ENCODE data around the gene KIAA1671.

KIAA1671 gene

DNA sequence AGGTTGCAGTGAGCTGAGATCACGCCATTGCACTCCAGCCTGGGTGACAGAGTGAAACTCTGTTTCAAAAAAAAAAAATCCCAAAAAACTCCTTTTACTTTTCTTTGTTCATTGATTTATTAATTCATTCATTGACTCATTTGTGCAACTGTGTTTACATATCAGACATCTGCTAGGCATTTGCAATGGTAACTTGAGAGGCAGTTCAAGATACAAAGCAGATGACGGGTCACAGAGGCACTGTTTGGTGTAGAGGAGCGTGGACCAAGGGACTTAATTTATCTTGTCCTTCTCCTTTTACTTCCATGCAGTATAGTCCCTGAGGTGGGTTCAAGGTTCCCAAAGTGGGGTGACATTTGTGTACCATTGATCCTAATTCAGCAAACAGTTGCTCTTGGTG lies 71.4 kb downstream of the KIAA1671 start:
- Mint-ChIP-seq H3K4me1 (ENCODE audit: low read depth) (no peaks in the 10 kb centered on the region), H3K36me3 (ENCODE audit: low read depth) (no peaks in the 10 kb centered on the region), H3K9me3 (no peaks in the 10 kb centered on the region), H3K27ac (no peak overlapping the region), H3K27me3 (no peaks in the 10 kb centered on the region), H3K4me3 (no peak overlapping the region)
- intact Hi-C loops (cut with micrococcal nuclease) = no loop called here

DNA sequence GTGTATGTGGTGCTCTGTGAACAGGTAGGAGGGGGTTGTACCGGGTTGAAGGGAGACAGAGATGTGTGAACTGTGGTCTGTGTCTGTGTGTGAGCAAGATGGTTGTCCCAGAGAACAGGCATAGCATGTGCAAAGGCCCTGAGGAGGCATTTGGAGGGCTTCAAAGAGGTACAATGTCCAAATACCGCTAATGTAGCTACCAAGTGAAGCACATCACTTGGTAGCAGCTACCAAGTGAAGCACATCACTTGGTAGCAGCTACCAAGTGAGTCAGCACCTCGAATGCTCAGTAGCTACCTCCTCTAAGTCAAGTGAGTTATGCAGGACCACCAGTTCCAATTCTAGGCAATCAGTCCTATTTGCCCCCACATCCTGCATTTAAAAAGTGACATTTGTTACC lies 72.4 kb downstream of the KIAA1671 start:
- no peaks in the 10 kb centered on the region for H3K4me1 Mint-ChIP-seq (ENCODE audit: low read depth)
- no peaks in the 10 kb centered on the region for H3K9me3 Mint-ChIP-seq
- no peaks in the 10 kb centered on the region for H3K27me3 Mint-ChIP-seq
- H3K27ac Mint-ChIP-seq = no peak overlapping the region
- no peaks in the 10 kb centered on the region for H3K36me3 Mint-ChIP-seq (ENCODE audit: low read depth)
- intact Hi-C loops (cut with micrococcal nuclease) = no loop called here
- H3K4me3 Mint-ChIP-seq = no peak overlapping the region

DNA sequence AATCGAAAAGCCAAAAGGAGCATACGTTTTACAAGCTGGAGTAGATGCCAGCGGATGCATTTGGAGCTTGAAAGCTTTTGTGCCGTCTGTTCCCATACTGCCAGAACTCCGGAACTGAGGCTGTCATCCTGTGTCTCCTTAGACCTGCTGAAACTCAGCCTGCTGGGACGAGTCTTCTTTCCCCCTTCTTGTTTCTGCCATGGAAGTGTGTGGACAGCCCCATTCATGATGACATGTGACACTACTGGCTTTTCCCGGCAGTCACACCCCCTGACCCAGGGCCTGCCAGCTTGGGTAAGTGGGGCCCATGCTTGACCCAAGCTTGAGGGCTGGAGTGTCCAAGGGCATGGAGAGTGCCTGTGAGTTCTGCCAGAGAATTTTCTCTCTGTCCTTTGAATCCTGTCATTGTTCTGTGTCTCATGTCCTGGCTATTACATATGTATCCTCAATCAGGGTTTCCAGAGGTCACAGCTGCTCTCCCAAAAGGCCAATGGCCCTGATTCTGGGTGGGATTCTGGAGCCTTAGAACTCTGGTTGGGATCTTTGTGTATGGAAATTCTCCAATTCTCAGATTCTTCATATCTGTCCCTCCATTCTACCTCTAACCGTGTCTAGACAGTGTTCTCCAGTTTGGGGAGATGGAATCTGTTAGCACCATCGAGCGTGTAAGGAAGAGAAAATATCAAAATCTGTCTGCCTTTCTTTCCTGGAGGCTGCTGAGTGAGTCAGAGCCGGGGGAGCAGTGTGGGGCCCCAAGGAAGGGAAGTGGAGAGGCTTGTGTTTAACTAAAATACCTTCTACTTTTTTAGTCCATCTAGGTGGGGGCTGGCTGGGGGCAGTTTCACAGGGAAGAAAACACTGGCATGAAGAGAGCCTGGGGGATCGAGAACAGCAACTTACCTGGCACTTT lies 73.2 kb downstream of the KIAA1671 start:
- Mint-ChIP-seq H3K4me3 (no peak overlapping the region), H3K4me1 (ENCODE audit: low read depth) (no peaks in the 10 kb centered on the region), H3K9me3 (no peaks in the 10 kb centered on the region), H3K36me3 (ENCODE audit: low read depth) (no peaks in the 10 kb centered on the region), H3K27ac (no peak overlapping the region), H3K27me3 (no peaks in the 10 kb centered on the region)
- intact Hi-C loops (cut with micrococcal nuclease) = no loop called here

DNA sequence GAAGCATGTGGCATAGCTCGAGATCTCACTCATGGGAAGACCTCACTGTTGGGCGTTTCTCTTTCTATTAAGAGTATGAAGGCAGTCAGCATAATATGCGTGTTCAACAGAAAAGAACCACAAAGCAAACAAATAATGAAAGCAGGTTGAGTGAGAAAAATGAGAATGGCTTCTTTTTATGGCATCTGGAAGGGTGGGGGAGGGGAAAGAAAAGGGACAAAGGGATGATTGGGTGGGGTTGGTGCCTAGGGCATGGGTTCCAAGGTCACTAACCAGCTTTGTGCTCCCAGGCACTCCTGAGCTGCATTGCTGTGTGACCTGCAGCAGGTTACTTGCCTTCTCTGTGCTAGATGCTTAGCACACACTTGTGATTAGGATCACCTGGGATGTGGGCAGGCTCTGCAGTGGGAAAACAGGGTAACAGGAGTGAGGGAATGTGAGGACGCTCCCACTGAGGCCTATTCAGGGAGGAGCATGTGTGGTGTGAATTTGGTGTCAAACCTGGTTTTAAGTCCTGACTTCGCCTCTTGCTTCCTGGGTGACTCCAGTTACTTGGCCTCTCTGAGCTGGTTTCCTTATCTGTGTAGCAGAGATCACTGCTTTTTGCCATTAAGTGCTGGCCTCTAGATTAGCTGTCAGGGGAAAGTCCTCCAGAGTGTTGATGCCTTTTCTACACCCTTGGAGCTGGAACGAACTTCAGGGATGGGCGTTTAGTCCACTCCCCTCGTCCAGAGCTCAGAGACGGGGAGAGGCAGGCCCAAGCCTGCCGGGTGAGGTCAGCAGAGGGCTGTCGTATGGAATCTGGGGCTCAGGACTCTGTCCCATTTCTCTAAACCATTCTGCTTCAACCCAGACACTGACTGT lies 74.8 kb downstream of the KIAA1671 start:
- no peaks in the 10 kb centered on the region for H3K9me3 Mint-ChIP-seq
- no peak overlapping the region for H3K4me3 Mint-ChIP-seq
- H3K27me3 Mint-ChIP-seq = no peaks in the 10 kb centered on the region
- no peaks in the 10 kb centered on the region for H3K4me1 Mint-ChIP-seq (ENCODE audit: low read depth)
- H3K36me3 Mint-ChIP-seq (ENCODE audit: low read depth) = no peaks in the 10 kb centered on the region
- H3K27ac Mint-ChIP-seq = no peak overlapping the region
- intact Hi-C loops (cut with micrococcal nuclease) = no loop called here

DNA sequence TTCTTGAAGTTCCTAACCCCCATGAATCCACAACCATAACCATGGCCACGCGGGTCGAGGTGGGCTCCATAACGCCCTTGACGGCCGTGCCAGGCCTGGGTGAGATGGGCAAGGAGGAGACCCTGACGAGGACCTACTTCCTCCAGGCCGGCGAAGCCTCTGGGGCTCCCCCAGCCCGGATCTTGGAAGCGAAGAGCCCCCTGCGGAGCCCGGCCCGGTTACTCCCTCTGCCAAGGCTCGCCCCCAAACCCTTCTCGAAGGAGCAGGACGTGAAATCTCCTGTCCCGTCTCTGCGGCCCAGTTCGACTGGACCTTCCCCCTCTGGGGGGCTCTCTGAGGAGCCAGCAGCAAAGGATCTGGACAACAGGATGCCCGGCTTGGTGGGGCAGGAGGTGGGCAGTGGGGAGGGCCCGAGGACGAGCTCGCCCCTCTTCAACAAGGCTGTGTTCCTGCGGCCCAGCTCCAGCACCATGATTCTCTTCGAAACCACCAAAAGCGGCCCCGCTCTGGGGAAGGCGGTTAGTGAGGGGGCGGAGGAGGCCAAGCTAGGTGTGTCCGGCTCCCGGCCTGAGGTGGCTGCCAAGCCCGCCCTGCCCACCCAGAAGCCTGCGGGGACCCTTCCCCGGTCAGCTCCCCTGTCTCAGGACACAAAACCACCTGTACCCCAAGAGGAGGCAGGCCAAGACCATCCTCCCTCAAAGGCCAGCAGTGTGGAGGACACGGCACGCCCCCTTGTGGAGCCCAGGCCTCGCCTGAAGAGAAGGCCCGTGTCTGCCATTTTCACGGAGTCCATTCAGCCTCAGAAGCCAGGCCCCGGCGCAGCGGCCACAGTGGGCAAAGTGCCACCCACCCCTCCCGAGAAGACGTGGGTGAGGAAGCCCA lies 75.7 kb downstream of the KIAA1671 start:
- Mint-ChIP-seq H3K9me3 (no peaks in the 10 kb centered on the region), H3K4me3 (no peak overlapping the region), H3K36me3 (ENCODE audit: low read depth) (no peaks in the 10 kb centered on the region), H3K27me3 (no peaks in the 10 kb centered on the region), H3K27ac (no peak overlapping the region), H3K4me1 (ENCODE audit: low read depth) (no peaks in the 10 kb centered on the region)
- intact Hi-C loops (cut with micrococcal nuclease) = no loop called here

DNA sequence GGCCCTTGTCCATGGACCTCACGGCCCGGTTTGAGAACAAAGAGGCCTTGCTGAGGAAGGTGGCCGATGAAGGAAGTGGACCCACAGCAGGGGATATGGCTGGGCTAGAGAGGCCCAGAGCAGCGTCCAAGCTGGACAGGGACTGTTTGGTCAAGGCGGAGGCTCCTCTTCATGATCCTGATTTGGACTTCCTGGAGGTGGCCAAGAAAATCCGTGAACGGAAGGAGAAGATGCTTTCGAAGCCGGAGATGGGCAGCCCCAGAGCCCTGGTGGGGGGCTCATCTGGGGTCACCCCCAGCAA lies 76.3 kb downstream of the KIAA1671 start:
- Mint-ChIP-seq H3K4me3 (no peak overlapping the region), H3K9me3 (no peaks in the 10 kb centered on the region), H3K27ac (no peak overlapping the region), H3K4me1 (ENCODE audit: low read depth) (no peaks in the 10 kb centered on the region), H3K36me3 (ENCODE audit: low read depth) (no peaks in the 10 kb centered on the region), H3K27me3 (no peaks in the 10 kb centered on the region)
- intact Hi-C loops (cut with micrococcal nuclease) = no loop called here

DNA sequence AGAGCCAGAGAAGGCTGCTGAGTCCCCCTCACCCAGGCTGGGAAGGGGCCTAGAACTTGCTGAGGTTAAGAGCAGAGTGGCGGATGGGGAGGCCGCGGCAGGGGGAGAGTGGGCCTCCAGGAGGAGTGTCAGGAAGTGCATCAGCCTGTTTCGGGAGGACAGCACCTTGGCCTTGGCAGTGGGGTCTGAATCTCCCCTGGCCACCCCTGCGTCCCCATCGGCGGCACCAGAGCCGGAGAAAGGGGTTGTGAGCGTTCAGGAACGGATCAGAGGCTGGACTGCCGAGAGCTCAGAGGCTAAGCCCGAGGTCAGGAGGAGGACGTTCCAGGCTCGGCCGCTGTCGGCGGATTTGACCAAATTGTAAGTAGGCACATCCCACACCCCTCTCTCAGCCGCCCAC lies 76.7 kb downstream of the KIAA1671 start:
- Mint-ChIP-seq H3K4me3 (no peak overlapping the region), H3K27ac (no peak overlapping the region), H3K27me3 (no peaks in the 10 kb centered on the region), H3K36me3 (ENCODE audit: low read depth) (no peaks in the 10 kb centered on the region), H3K4me1 (ENCODE audit: low read depth) (no peaks in the 10 kb centered on the region), H3K9me3 (no peaks in the 10 kb centered on the region)
- intact Hi-C loops (cut with micrococcal nuclease) = no loop called here

DNA sequence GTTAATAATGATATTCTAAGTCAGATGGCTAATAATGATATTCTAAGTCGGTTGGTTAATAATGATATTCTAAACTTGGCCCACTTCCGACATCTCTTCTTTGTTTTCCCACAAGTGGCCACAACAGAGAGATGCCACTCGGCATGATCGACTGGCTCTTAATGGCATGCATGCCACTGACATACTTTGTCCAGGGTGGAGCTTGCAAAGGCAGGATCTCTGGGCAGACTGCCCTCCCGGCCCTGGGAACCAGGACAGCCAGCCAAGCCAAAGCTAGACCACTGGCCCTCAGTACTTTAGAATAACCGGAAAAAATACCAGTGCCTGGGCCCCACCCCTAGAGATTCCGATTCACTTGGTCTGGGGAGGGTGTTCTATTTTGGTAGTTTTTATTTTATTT lies 78.1 kb downstream of the KIAA1671 start:
- no peak overlapping the region for H3K27ac Mint-ChIP-seq
- intact Hi-C loops (cut with micrococcal nuclease) = no loop called here
- no peaks in the 10 kb centered on the region for H3K27me3 Mint-ChIP-seq
- H3K36me3 Mint-ChIP-seq (ENCODE audit: low read depth) = no peaks in the 10 kb centered on the region
- no peaks in the 10 kb centered on the region for H3K4me1 Mint-ChIP-seq (ENCODE audit: low read depth)
- H3K4me3 Mint-ChIP-seq = no peak overlapping the region
- no peaks in the 10 kb centered on the region for H3K9me3 Mint-ChIP-seq

DNA sequence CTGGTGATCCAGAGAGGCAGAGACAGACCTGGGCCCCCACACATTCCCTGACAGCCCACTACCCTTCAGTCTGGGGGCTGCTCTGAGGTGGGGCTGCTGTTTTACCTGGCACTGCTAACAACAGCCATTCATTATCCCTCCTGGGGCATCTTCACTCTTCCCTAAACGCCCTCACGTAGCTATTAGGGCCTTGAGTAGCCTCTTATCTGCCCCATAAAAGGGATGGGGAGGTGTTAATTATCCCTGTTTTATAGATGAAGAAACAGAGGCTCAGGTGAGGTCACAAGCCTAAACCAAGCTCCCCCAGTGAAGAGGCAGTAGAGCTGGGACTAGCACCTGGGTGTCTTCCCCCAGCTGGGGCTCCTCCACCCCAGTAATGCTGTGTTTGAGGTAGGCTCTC lies 79.5 kb downstream of the KIAA1671 start:
- Mint-ChIP-seq H3K9me3 (no peaks in the 10 kb centered on the region), H3K36me3 (ENCODE audit: low read depth) (no peaks in the 10 kb centered on the region), H3K4me1 (ENCODE audit: low read depth) (no peaks in the 10 kb centered on the region), H3K27me3 (no peaks in the 10 kb centered on the region), H3K27ac (no peak overlapping the region), H3K4me3 (no peak overlapping the region)
- intact Hi-C loops (cut with micrococcal nuclease) = no loop called here

DNA sequence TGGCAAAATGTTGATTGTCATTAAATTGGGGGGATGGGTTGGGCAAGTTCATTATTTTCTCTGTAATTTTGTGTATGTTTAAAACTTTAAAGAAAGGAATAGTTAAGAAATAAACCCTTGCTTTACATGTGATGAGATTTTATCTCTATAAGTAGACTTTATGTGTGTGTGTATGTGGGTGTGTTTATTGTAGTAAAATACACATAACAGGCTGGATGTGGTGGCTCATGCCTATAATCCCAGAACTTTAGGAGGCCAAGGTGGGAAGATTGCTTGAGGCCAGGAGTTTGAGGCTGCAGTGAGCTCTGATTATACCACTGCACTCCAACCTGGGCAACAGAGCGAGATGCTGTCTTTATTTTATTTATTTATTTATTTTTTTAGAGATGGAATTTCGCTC lies 83.2 kb downstream of the KIAA1671 start:
- no peaks in the 10 kb centered on the region for H3K36me3 Mint-ChIP-seq (ENCODE audit: low read depth)
- no peaks in the 10 kb centered on the region for H3K27me3 Mint-ChIP-seq
- no peaks in the 10 kb centered on the region for H3K4me1 Mint-ChIP-seq (ENCODE audit: low read depth)
- H3K9me3 Mint-ChIP-seq = no peaks in the 10 kb centered on the region
- no peak overlapping the region for H3K27ac Mint-ChIP-seq
- no peak overlapping the region for H3K4me3 Mint-ChIP-seq
- intact Hi-C loops (cut with micrococcal nuclease) = no loop called here

DNA sequence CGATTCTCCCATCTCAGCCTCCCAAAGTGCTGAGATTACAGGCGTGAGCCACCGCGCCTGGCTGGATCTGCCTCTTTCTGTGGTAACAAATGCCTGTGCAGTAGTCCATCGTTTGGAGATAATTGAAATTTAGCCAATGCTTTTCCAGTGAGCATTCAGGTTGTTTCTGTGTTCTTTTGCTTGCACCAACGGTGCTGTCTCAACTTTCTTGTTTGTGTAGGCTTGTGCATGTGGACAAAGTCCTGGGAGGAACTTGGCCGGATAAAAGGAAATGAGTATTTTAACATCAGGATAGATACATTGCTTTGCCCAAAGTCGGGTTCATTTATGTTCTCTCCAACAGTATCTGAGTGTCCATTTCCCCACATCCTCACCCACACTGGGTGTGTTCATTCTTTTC lies 85.7 kb downstream of the KIAA1671 start:
- no peaks in the 10 kb centered on the region for H3K4me1 Mint-ChIP-seq (ENCODE audit: low read depth)
- no peaks in the 10 kb centered on the region for H3K9me3 Mint-ChIP-seq
- H3K27ac Mint-ChIP-seq = no peak overlapping the region
- no peaks in the 10 kb centered on the region for H3K27me3 Mint-ChIP-seq
- intact Hi-C loops (cut with micrococcal nuclease) = no loop called here
- no peak overlapping the region for H3K4me3 Mint-ChIP-seq
- H3K36me3 Mint-ChIP-seq (ENCODE audit: low read depth) = no peaks in the 10 kb centered on the region

DNA sequence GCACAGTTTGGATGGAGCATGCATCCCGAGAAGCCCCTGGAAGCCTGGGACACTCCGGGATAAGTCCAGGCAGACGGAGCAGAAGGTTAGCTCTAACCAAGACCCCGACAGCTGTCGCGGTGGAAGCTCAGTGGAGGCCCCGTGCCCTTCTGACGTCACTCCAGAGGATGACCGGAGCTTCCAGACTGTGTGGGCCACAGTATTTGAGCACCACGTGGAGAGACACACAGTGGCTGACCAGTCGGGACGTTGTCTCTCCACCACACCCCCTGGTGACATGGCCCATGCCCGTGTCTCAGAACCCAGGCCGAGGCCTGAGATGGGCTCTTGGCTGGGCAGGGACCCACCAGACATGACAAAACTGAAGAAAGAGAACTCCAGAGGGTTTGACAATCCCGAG lies 86.3 kb downstream of the KIAA1671 start:
- Mint-ChIP-seq H3K4me1 (ENCODE audit: low read depth) (no peaks in the 10 kb centered on the region), H3K27me3 (no peaks in the 10 kb centered on the region), H3K27ac (no peak overlapping the region), H3K9me3 (no peaks in the 10 kb centered on the region), H3K4me3 (no peak overlapping the region), H3K36me3 (ENCODE audit: low read depth) (no peaks in the 10 kb centered on the region)
- intact Hi-C loops (cut with micrococcal nuclease) = no loop called here

DNA sequence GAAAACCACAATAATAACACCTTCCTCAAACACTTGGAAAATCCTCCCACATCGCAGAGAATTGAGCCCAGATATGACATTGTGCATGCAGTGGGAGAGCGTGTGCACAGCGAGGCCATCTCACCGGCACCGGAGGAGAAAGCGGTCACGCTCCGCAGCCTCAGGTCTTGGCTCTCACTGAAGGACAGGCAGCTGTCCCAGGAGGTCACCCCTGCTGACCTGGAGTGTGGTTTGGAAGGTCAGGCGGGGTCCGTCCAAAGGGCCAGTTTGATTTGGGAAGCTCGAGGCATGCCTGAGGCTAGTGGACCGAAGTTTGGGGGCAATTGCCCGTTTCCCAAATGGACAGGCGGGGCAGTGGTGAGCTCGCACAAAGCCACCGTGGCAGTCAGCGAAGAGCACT lies 86.7 kb downstream of the KIAA1671 start:
- Mint-ChIP-seq H3K4me1 (ENCODE audit: low read depth) (no peaks in the 10 kb centered on the region), H3K4me3 (no peak overlapping the region), H3K27me3 (no peaks in the 10 kb centered on the region), H3K9me3 (no peaks in the 10 kb centered on the region), H3K36me3 (ENCODE audit: low read depth) (no peaks in the 10 kb centered on the region), H3K27ac (no peak overlapping the region)
- intact Hi-C loops (cut with micrococcal nuclease) = no loop called here

DNA sequence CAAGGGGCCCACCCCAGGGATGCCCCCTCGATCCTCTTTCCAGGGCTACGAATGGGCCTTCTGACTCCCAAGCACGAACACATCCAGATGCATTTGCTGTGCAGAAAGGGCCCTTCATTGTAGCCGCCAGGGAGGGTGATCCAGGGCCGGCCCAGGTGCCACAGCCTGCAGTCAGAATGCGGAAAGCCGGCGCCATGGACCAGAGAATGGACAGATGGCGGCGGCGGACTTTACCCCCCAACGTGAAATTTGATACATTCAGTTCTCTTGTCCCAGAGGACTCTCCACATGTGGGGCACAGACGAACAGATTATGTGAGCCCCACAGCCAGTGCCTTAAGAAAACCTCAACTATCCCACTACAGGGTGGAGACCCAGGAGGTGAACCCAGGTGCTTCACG lies 87.2 kb downstream of the KIAA1671 start:
- H3K4me1 Mint-ChIP-seq (ENCODE audit: low read depth) = no peaks in the 10 kb centered on the region
- no peaks in the 10 kb centered on the region for H3K27me3 Mint-ChIP-seq

More for the DNA sequence above, 87.2 kb downstream of the KIAA1671 start:
- no peaks in the 10 kb centered on the region for H3K9me3 Mint-ChIP-seq
- H3K27ac Mint-ChIP-seq = no peak overlapping the region
- H3K4me3 Mint-ChIP-seq = no peak overlapping the region
- intact Hi-C loops (cut with micrococcal nuclease) = no loop called here
- no peaks in the 10 kb centered on the region for H3K36me3 Mint-ChIP-seq (ENCODE audit: low read depth)

Data from dendritic cell treated with granulocyte-macrophage colony-stimulating factor and Interleukin-4, amounts not matched to agents 40 ng/mL and 50 ng/mL, for 4 days (primary cell).